NCI-H146 treated with DMSO at 0.1 percent for 48 hours (cell line): ENCODE results near the gene CDR2L.

ENCODE experiments used
- DNase-seq: peaks from one replicate; lab custom pipeline; 2025; ENCODE audit not compliant: unreplicated experiment; lab: John Stamatoyannopoulos, UW

CDR2L gene

GRCh38 chr17:74987418-74987908 is at the start of gene CDR2L:
CDR2L (plus strand) TSS chr17:74987632; CDS start chr17:74988044, 412 bp downstream.
- DNase-seq: peak; percentile 79

- no peak for DNase-seq
Observed at GRCh38 chr17:74938194-74938950, 49.1 kb upstream of the CDR2L start.

GRCh38 chr17:74939534-74939933 is 47.9 kb upstream of the CDR2L start:
- no peak for DNase-seq

- no peak for DNase-seq
Observed at GRCh38 chr17:74941128-74941725, 46.2 kb upstream of the CDR2L start.

GRCh38 chr17:74943808-74944522 is 43.5 kb upstream of the CDR2L start:
- no peak for DNase-seq

- DNase-seq: no peak
Observed at GRCh38 chr17:74945543-74945942, 41.9 kb upstream of the CDR2L start.

- DNase-seq: no peak
Observed at GRCh38 chr17:74946641-74947040, 40.8 kb upstream of the CDR2L start.

GRCh38 chr17:74947041-74947754 is 40.2 kb upstream of the CDR2L start:
- no peak for DNase-seq

- peak; percentile 6 for DNase-seq
Observed at GRCh38 chr17:74949455-74950115, 37.8 kb upstream of the CDR2L start.

GRCh38 chr17:74950207-74950606 is 37.2 kb upstream of the CDR2L start:
- peak; percentile 21 for DNase-seq

- no peak for DNase-seq
Observed at GRCh38 chr17:74951065-74951464, 36.4 kb upstream of the CDR2L start.

- no peak for DNase-seq
Observed at GRCh38 chr17:74951680-74952421, 35.6 kb upstream of the CDR2L start.

- DNase-seq: no peak
Observed at GRCh38 chr17:74952431-74953133, 34.9 kb upstream of the CDR2L start.

GRCh38 chr17:74953134-74953687 is 34.2 kb upstream of the CDR2L start:
- no peak for DNase-seq

GRCh38 chr17:74954115-74954514 is 33.3 kb upstream of the CDR2L start:
- DNase-seq: no peak

GRCh38 chr17:74954665-74955421 is 32.6 kb upstream of the CDR2L start:
- no peak for DNase-seq

GRCh38 chr17:74956093-74956492 is 31.3 kb upstream of the CDR2L start:
- no peak for DNase-seq
